Ishikawa (cell line): ENCODE data around the gene ALAD.

Experiments used
- CEBPB ChIP-seq: IDR thresholded peaks from 2 replicates; pipeline ENCODE4 v1.6.1; 2012
- CREB1 ChIP-seq: IDR thresholded peaks from 2 replicates; pipeline ENCODE4 v1.6.1; 2012; ENCODE audit warnings: low read depth
- EGR1 ChIP-seq: IDR thresholded peaks from 2 replicates; pipeline ENCODE4 v1.6.1; 2012
- EP300 ChIP-seq: IDR thresholded peaks from 2 replicates; pipeline ENCODE4 v1.6.1; 2012; ENCODE audit warnings: borderline replicate concordance
- FOXM1 ChIP-seq: IDR thresholded peaks from 2 replicates; pipeline ENCODE4 v1.6.1; 2012; ENCODE audit warnings: low read depth, borderline replicate concordance
- MAX ChIP-seq: IDR thresholded peaks from 2 replicates; pipeline ENCODE4 v1.6.1; 2012
- NFIC ChIP-seq: IDR thresholded peaks from 2 replicates; pipeline ENCODE4 v1.6.1; 2012
- RAD21 ChIP-seq: IDR thresholded peaks from 2 replicates; pipeline ENCODE4 v1.6.1; 2012; ENCODE audit warnings: low read depth
- REST ChIP-seq: IDR thresholded peaks from 2 replicates; pipeline ENCODE4 v1.6.1; 2012; ENCODE audit warnings: low read depth, mild to moderate bottlenecking
- TAF1 ChIP-seq: IDR thresholded peaks from 2 replicates; pipeline ENCODE4 v1.6.1; 2012; ENCODE audit warnings: low read depth, mild to moderate bottlenecking
- TEAD4 ChIP-seq: IDR thresholded peaks from 2 replicates; pipeline ENCODE4 v1.6.1; 2012
- USF1 ChIP-seq: IDR thresholded peaks from 2 replicates; pipeline ENCODE4 v1.6.1; 2012
- YY1 ChIP-seq: IDR thresholded peaks from 2 replicates; pipeline ENCODE4 v1.6.1; 2012; ENCODE audit warnings: low read depth
- ZBTB7A ChIP-seq: IDR thresholded peaks from 2 replicates; pipeline ENCODE4 v1.6.1; 2012; ENCODE audit warnings: low read depth

- no peak for TF ChIP-seq TAF1
- no peak for TF ChIP-seq REST
- no peak for TF ChIP-seq CEBPB
- no peak for TF ChIP-seq YY1
- TF ChIP-seq NFIC: no peak
- TF ChIP-seq MAX: no peak
- no peak for TF ChIP-seq USF1
- no peak for TF ChIP-seq EP300
- TF ChIP-seq EGR1: no peak
- no peak for TF ChIP-seq CREB1
- no peak for TF ChIP-seq RAD21
- TF ChIP-seq TEAD4: no peak
- TF ChIP-seq ZBTB7A: no peak
- TF ChIP-seq FOXM1: no peak
These were observed 2.3 kb downstream of the ALAD start for GRCh38 chr9:113398796-113399195.
